Measurements from ENCODE around the gene C1QTNF2. TPM values are rescaled to one million over a fixed set of nuclear protein-coding genes. Genes with fewer than 3 reads are reported as not detected.

The C1QTNF2 gene
- total RNA-seq, 2 donors from 2014 or later, result not detected

GRCh38 chr5:160359242-160359641, 11.2 kb downstream of the C1QTNF2 start:
- H3K9me3 Mint-ChIP-seq, result no peaks in the 10 kb centered on the region
- H3K4me1 ChIP-seq (ENCODE audit: control insufficient read depth, insufficient read depth, low read length), result no peaks in the 10 kb centered on the region
- no peak for TF ChIP-seq CTCF (conservative IDR thresholded peaks at IDR 0.05)
- H3K9ac ChIP-seq (ENCODE audit: extremely low read depth, low read length, poor library complexity, severe bottlenecking), result no peak overlapping the region
- no peaks in the 10 kb centered on the region for H3K36me3 Mint-ChIP-seq (ENCODE audit: low read depth)
- 32% methylated on average over 1 of the region's 1 CpG; no CpG with 5 or more reads in 1 of the 2 experiments for WGBS, 2 experiments (ENCODE audit: insufficient coverage in 1 of 2, insufficient read length in 1 of 2)
- H3K4me3 Mint-ChIP-seq, result no peak overlapping the region
- no peak overlapping the region for H3K4me3 ChIP-seq (ENCODE audit: low read length)
- H3K36me3 ChIP-seq (ENCODE audit: control insufficient read depth, insufficient read depth, low read length), result no peaks in the 10 kb centered on the region
- no peaks in the 10 kb centered on the region for H3K27me3 ChIP-seq (ENCODE audit: control insufficient read depth, insufficient read depth, low read length, poor library complexity, severe bottlenecking)
- H3K9me3 ChIP-seq (ENCODE audit: control insufficient read depth, low read length), result no peaks in the 10 kb centered on the region
- H3K27me3 Mint-ChIP-seq (ENCODE audit: insufficient read depth), result no peaks in the 10 kb centered on the region
- DNase-seq, result no peak
- H3K4me1 Mint-ChIP-seq, result peaks cover 16% of the 10 kb centered on the region
- no peak overlapping the region for H3K27ac Mint-ChIP-seq
- H3K27ac ChIP-seq (ENCODE audit: low read depth, low read length), result no peak overlapping the region

- 93% methylated on average over 7 of the region's 7 CpGs; no CpG with 5 or more reads in 1 of the 2 experiments for WGBS, 2 experiments (ENCODE audit: insufficient coverage in 1 of 2, insufficient read length in 1 of 2)
- Histone ChIP-seq H3K36me3 (ENCODE audit: control insufficient read depth, insufficient read depth, low read length) (no peaks in the 10 kb centered on the region), H3K9me3 (ENCODE audit: control insufficient read depth, low read length) (no peaks in the 10 kb centered on the region), H3K27me3 (ENCODE audit: control insufficient read depth, insufficient read depth, low read length, poor library complexity, severe bottlenecking) (no peaks in the 10 kb centered on the region), H3K4me3 (ENCODE audit: low read length) (no peak overlapping the region), H3K9ac (ENCODE audit: extremely low read depth, low read length, poor library complexity, severe bottlenecking) (no peak overlapping the region), H3K4me1 (ENCODE audit: control insufficient read depth, insufficient read depth, low read length) (no peaks in the 10 kb centered on the region), H3K27ac (ENCODE audit: low read depth, low read length) (peak overlapping the region; percentile 63)
- H3K4me3 Mint-ChIP-seq, result no peak overlapping the region
- H3K4me1 Mint-ChIP-seq, result peaks cover 16% of the 10 kb centered on the region
- DNase-seq, result no peak
- no peaks in the 10 kb centered on the region for H3K27me3 Mint-ChIP-seq (ENCODE audit: insufficient read depth)
- H3K27ac Mint-ChIP-seq, result no peak overlapping the region
- no peak for TF ChIP-seq CTCF (conservative IDR thresholded peaks at IDR 0.05)
- H3K36me3 Mint-ChIP-seq (ENCODE audit: low read depth), result no peaks in the 10 kb centered on the region
- H3K9me3 Mint-ChIP-seq, result no peaks in the 10 kb centered on the region
Observed at GRCh38 chr5:160357861-160358411, 12.5 kb downstream of the C1QTNF2 start.

- peaks cover 16% of the 10 kb centered on the region for H3K4me1 Mint-ChIP-seq
- Histone ChIP-seq H3K27me3 (ENCODE audit: control insufficient read depth, insufficient read depth, low read length, poor library complexity, severe bottlenecking) (no peaks in the 10 kb centered on the region), H3K9ac (ENCODE audit: extremely low read depth, low read length, poor library complexity, severe bottlenecking) (no peak overlapping the region), H3K36me3 (ENCODE audit: control insufficient read depth, insufficient read depth, low read length) (no peaks in the 10 kb centered on the region), H3K4me3 (ENCODE audit: low read length) (no peak overlapping the region), H3K27ac (ENCODE audit: low read depth, low read length) (peak overlapping the region; percentile 63), H3K9me3 (ENCODE audit: control insufficient read depth, low read length) (no peaks in the 10 kb centered on the region), H3K4me1 (ENCODE audit: control insufficient read depth, insufficient read depth, low read length) (no peaks in the 10 kb centered on the region)
- H3K4me3 Mint-ChIP-seq, result no peak overlapping the region
- H3K27me3 Mint-ChIP-seq (ENCODE audit: insufficient read depth), result no peaks in the 10 kb centered on the region
- H3K36me3 Mint-ChIP-seq (ENCODE audit: low read depth), result no peaks in the 10 kb centered on the region
- H3K27ac Mint-ChIP-seq, result no peak overlapping the region
- no peaks in the 10 kb centered on the region for H3K9me3 Mint-ChIP-seq
- WGBS, 2 experiments (ENCODE audit: insufficient coverage in 1 of 2, insufficient read length in 1 of 2), result 88 to 90% methylated on average over 7 of the region's 7 CpGs
- TF ChIP-seq CTCF (conservative IDR thresholded peaks at IDR 0.05), result no peak
- no peak for DNase-seq
Observed at GRCh38 chr5:160357394-160357793, 13.0 kb downstream of the C1QTNF2 start.

Measured in endodermal cell (in vitro differentiated cells).